A549 (cell line): Measurements from ENCODE around the gene CDKN2D. TPM values are rescaled to one million over a fixed set of nuclear protein-coding genes. Genes with fewer than 3 reads are reported as not detected.

Experiments
- ATAC-seq, 2 experiments: fragments of 200-7000 bp in 1 of 2; fragments of >200 bp in 1 of 2; cut with Nextera tagmentation in 1 of 2; cut with Tn5 transposase in 1 of 2; 3 replicates each; pipeline versions ENCODE4 v1.8.0 to v1.9.1; 2018 to 2020; ENCODE audit warnings: mild to moderate bottlenecking in 1 of 2, moderate library complexity in 1 of 2
- CTCF ChIA-PET: fragments of 300-600 bp; sonication (Branson Sonifier 250); formaldehyde crosslinking; extraction: SDS; loops from one replicate; lab custom pipeline; 2021; ENCODE audit warnings: antibody characterized with exemption, inconsistent platforms; lab: Yijun Ruan, JAX
- POLR2A ChIA-PET: fragments of 350-600 bp; formaldehyde crosslinking; extraction: SDS; loops from one replicate; lab custom pipeline; 2021; ENCODE audit warnings: antibody characterized with exemption, inconsistent platforms; lab: Yijun Ruan, JAX
- DNase-seq, 2 experiments: peaks; one replicate each; pipeline versions ENCODE4 v3.0.0 to v3.0.0-alpha.2; 2011 to 2016; ENCODE audit warnings: low read depth in 1 of 2, low spot score in 1 of 2
- FAIRE-seq: peaks from 2 replicates; lab custom pipeline; 2011; peaks lifted over from hg19 to GRCh38; lab: Jason Lieb, UNC
- H3K27ac ChIP-seq, 2 experiments: fragments of >200 bp; sonication (Bioruptor Twin); formaldehyde crosslinking; 3 replicates each; pipeline ENCODE4 v1.5.1; 2016 to 2017
- H3K4me1 ChIP-seq: fragments of >200 bp; sonication (Bioruptor Twin); formaldehyde crosslinking; 3 replicates; pipeline ENCODE4 v1.6.1; 2016
- H3K4me2 ChIP-seq: fragments of >200 bp; sonication (Bioruptor Twin); formaldehyde crosslinking; 3 replicates; pipeline ENCODE4 v1.6.1; 2016
- H3K4me3 ChIP-seq: fragments of >200 bp; sonication (Bioruptor Twin); formaldehyde crosslinking; 3 replicates; pipeline ENCODE4 v1.5.1; 2016
- H3K9me3 ChIP-seq: fragments of >200 bp; sonication (Bioruptor Twin); formaldehyde crosslinking; 3 replicates; pipeline ENCODE4 v1.6.1; 2016
- CBX2 ChIP-seq: fragments of 200-600 bp; sonication (generic); IDR thresholded peaks from 2 replicates; pipeline ENCODE4 v1.6.1; 2016; ENCODE audit warnings: low read depth, mild to moderate bottlenecking, borderline replicate concordance
- CBX8 ChIP-seq: fragments of 200-600 bp; sonication (generic); IDR thresholded peaks from 2 replicates; pipeline ENCODE4 v1.6.1; 2016
- CHD2 ChIP-seq: fragments of 150-350 bp; IDR thresholded peaks from 2 replicates; pipeline ENCODE4 v1.6.1; 2014; ENCODE audit warnings: low read length; ENCODE audit not compliant: partially characterized antibody
- CHD4 ChIP-seq: fragments of 200-600 bp; sonication (generic); IDR thresholded peaks from 2 replicates; pipeline ENCODE4 v1.6.1; 2016; ENCODE audit warnings: antibody characterized with exemption, mild to moderate bottlenecking, borderline replicate concordance
- HES2 ChIP-seq: fragments of >200 bp; sonication (Bioruptor Twin); formaldehyde crosslinking; IDR thresholded peaks from 2 replicates; pipeline ENCODE4 v1.6.1; 2016
- HMGXB4 ChIP-seq: fragments of 250-450 bp; sonication (Bioruptor Pico); IDR thresholded peaks from 2 replicates; pipeline ENCODE4 v1.5.0; 2021; ENCODE audit warnings: mild to moderate bottlenecking, moderate library complexity, borderline replicate concordance
- HOXB13 ChIP-seq: fragments of 250-450 bp; sonication (Bioruptor Pico); IDR thresholded peaks from 2 replicates; pipeline ENCODE4 v1.5.0; 2020; ENCODE audit warnings: low read depth, mild to moderate bottlenecking, moderate library complexity
- HOXB5 ChIP-seq: fragments of 250-450 bp; sonication (Bioruptor Pico); IDR thresholded peaks from 2 replicates; pipeline ENCODE4 v1.5.0; 2020; ENCODE audit warnings: mild to moderate bottlenecking, moderate library complexity
- JUN ChIP-seq, 2 experiments: fragments of >200 bp; sonication (Bioruptor Twin); formaldehyde crosslinking; IDR thresholded peaks; 2 replicates in 1 of 2; 3 replicates in 1 of 2; pipeline ENCODE4 v1.6.1; 2016 to 2017
- MAFK ChIP-seq: fragments of 450-650 bp; IDR thresholded peaks from 2 replicates; pipeline ENCODE4 v1.6.1; 2014; ENCODE audit not compliant: partially characterized antibody
- MAZ ChIP-seq: fragments of 150-350 bp; IDR thresholded peaks from 2 replicates; pipeline ENCODE4 v1.6.1; 2014; ENCODE audit warnings: antibody characterized with exemption, low read depth, low read length, borderline replicate concordance
- NR3C1 ChIP-seq: fragments of >200 bp; sonication (Bioruptor Twin); formaldehyde crosslinking; IDR thresholded peaks from 3 replicates; pipeline ENCODE4 v1.6.1; 2017
- PBX3 ChIP-seq: IDR thresholded peaks from 2 replicates; pipeline ENCODE4 v1.6.1; 2012
- POLR2A ChIP-seq: IDR thresholded peaks from 2 replicates; pipeline ENCODE4 v1.6.1; 2012; ENCODE audit warnings: mild to moderate bottlenecking, low read length
- RAD21 ChIP-seq, 2 experiments: fragments of >200 bp in 1 of 2; sonication (Bioruptor Twin) in 1 of 2; formaldehyde crosslinking in 1 of 2; IDR thresholded peaks in 1 of 2; conservative IDR thresholded peaks in 1 of 2; 2 replicates in 1 of 2; 3 replicates in 1 of 2; pipeline ENCODE4 v1.6.1; 2012 to 2018; ENCODE audit warnings: inconsistent platforms in 1 of 2
- RARB ChIP-seq: fragments of 250-450 bp; sonication (Bioruptor Pico); IDR thresholded peaks from 2 replicates; pipeline ENCODE4 v1.8.0; 2021; ENCODE audit warnings: mild to moderate bottlenecking, moderate library complexity
- RCOR1 ChIP-seq: fragments of 150-350 bp; IDR thresholded peaks from 2 replicates; pipeline ENCODE4 v1.6.1; 2014; ENCODE audit warnings: antibody characterized with exemption, low read length, low read depth
- RNF2 ChIP-seq: fragments of 200-600 bp; sonication (generic); IDR thresholded peaks from 2 replicates; pipeline ENCODE4 v1.6.1; 2016; ENCODE audit warnings: low read depth, mild to moderate bottlenecking, antibody characterized with exemption, moderate library complexity, borderline replicate concordance
- SMC3 ChIP-seq: fragments of >200 bp; sonication (Bioruptor Twin); formaldehyde crosslinking; IDR thresholded peaks from 3 replicates; pipeline ENCODE4 v1.6.1; 2018; ENCODE audit warnings: inconsistent platforms
- SREBF2 ChIP-seq: fragments of 450-650 bp; IDR thresholded peaks from 2 replicates; pipeline ENCODE4 v1.6.1; 2014; ENCODE audit warnings: mild to moderate bottlenecking, moderate library complexity
- TP53 ChIP-seq: fragments of 250-450 bp; sonication (Bioruptor Pico); IDR thresholded peaks from 2 replicates; pipeline ENCODE4 v1.5.0; 2021; ENCODE audit warnings: mild to moderate bottlenecking, moderate library complexity
- USF2 ChIP-seq: fragments of 450-650 bp; IDR thresholded peaks from 2 replicates; pipeline ENCODE4 v1.6.1; 2014; ENCODE audit warnings: antibody characterized with exemption
- ZC3H11A ChIP-seq: fragments of 450-650 bp; IDR thresholded peaks from 2 replicates; pipeline ENCODE4 v1.6.1; 2014; ENCODE audit warnings: antibody characterized with exemption, mild to moderate bottlenecking
- ZNF302 ChIP-seq: fragments of 250-450 bp; sonication (Bioruptor Pico); IDR thresholded peaks from 2 replicates; pipeline ENCODE4 v1.9.0; 2021; ENCODE audit warnings: inconsistent platforms, mild to moderate bottlenecking, moderate library complexity
- ZSCAN20 ChIP-seq: fragments of 250-450 bp; sonication (Bioruptor Pico); IDR thresholded peaks from 2 replicates; pipeline ENCODE4 v1.8.0; 2022; ENCODE audit warnings: mild to moderate bottlenecking, moderate library complexity
- WGBS: methylation state at CpG from one replicate; pipeline ENCODE4 v1.1.6; 2017; ENCODE audit errors: missing lambda C conversion rate; 5-methylcytosine and 5-hydroxymethylcytosine counted together
- polyA plus RNA-seq, 4 experiments: library from polyadenylated mRNA; depleted of rRNA in 3 of 4; stranded (reverse); fragments of >200 nt; fragmentation: RNase III in 1 of 4; extraction: RNeasy Plus Mini Kit Qiagen cat#74134 plus additional on column Dnase treatment in 1 of 4; gene quantifications; 2 replicates in 3 of 4; 3 replicates in 1 of 4; pipeline ENCODE4 v1.2.3, GENCODE V29; 2011 to 2017

CDKN2D gene
- polyA plus RNA-seq, 2 of the 4 experiments (the other 2 are of a cell fraction): 3.1 to 4.3 TPM

- TF ChIP-seq POLR2A: no peak
- no peak for TF ChIP-seq SMC3
- no peak for TF ChIP-seq CHD4
- TF ChIP-seq CBX2: no peak
- TF ChIP-seq PBX3: no peak
- TF ChIP-seq MAFK: no peak
- TF ChIP-seq JUN (IDR thresholded peaks at IDR 0.05): no peak
- no peak for TF ChIP-seq ZC3H11A
- no peak for TF ChIP-seq USF2
Measured at GRCh38 chr19:10537668-10538067, 31.1 kb downstream of the CDKN2D start (continued).

- CTCF ChIA-PET: interaction anchor here (0.9 to 1.8 kb wide), 4 partner anchors 16 to 164 kb away, joined by 3 to 5 read pairs (median 3); no protein-coding TSS in a partner anchor
- POLR2A ChIA-PET: interaction anchor here (0.7 kb wide), 1 partner anchor 118 kb away, joined by 8 read pairs; no protein-coding TSS in a partner anchor
- 60% methylated on average over 6 of the region's 6 CpGs for WGBS
- ATAC-seq (no peak), DNase-seq (no peak), FAIRE-seq (no peak)
- H3K27ac ChIP-seq: no peak overlapping the region
- no peaks in the 10 kb centered on the region for H3K9me3 ChIP-seq
- no peaks in the 10 kb centered on the region for H3K4me1 ChIP-seq
- TF ChIP-seq RAD21 (conservative IDR thresholded peaks at IDR 0.05 in 1 of 2, IDR thresholded peaks at IDR 0.05 in 1 of 2): no peak
- H3K4me2 ChIP-seq: no peak overlapping the region
- no peak overlapping the region for H3K4me3 ChIP-seq
Measured at GRCh38 chr19:10535613-10536012, 33.2 kb downstream of the CDKN2D start.

- ChIA-PET CTCF (interaction anchor here (1.2 kb wide), 1 partner anchor 23 kb away, joined by 5 read pairs; no protein-coding TSS in a partner anchor), POLR2A (no interaction called here)
- Histone ChIP-seq H3K27ac (no peak overlapping the region), H3K9me3 (no peaks in the 10 kb centered on the region), H3K4me2 (no peak overlapping the region), H3K4me1 (no peaks in the 10 kb centered on the region), H3K4me3 (no peak overlapping the region)
- WGBS: 68% methylated on average over 10 of the region's 10 CpGs
- no peak for TF ChIP-seq RARB
- no peak for TF ChIP-seq CHD4
- TF ChIP-seq SREBF2: no peak
- no peak for TF ChIP-seq TP53
- TF ChIP-seq RNF2: no peak
- no peak for TF ChIP-seq RCOR1
- no peak for TF ChIP-seq CBX8
- TF ChIP-seq ZSCAN20 (CRISPR knock-in tag): no peak
- no peak for TF ChIP-seq CHD2
- no peak for TF ChIP-seq MAZ
- no peak for TF ChIP-seq JUN (IDR thresholded peaks at IDR 0.05)
- no peak for TF ChIP-seq NR3C1
- TF ChIP-seq ZNF302 (CRISPR knock-in tag): no peak
- no peak for TF ChIP-seq USF2
- no peak for TF ChIP-seq HMGXB4
- no peak for TF ChIP-seq HOXB5 (CRISPR knock-in tag)
- no peak for TF ChIP-seq HOXB13
- TF ChIP-seq HES2: no peak
- DNase-seq (peak in 1 of 2 experiments; percentile 29), ATAC-seq (no peak), FAIRE-seq (no peak)
Measured at GRCh38 chr19:10533646-10534386, 35.0 kb downstream of the CDKN2D start.
